Endothelial cell of umbilical vein (primary cell): ENCODE measurements around the gene VCL. TPM values are rescaled to one million over a fixed set of nuclear protein-coding genes. Genes with fewer than 3 reads are reported as not detected.

ENCODE experiments used
- BruUV-seq: library from RNA; stranded (reverse); fragments of 400-500 nt; replicated peaks from 2 replicates; lab custom pipeline; 2021; lab: Mats Ljungman, UMichigan
- CTCF ChIA-PET: fragments of 300-600, 350-600 bp; sonication (Branson Sonifier 250); formaldehyde crosslinking; loops from one replicate; lab custom pipeline; 2021; ENCODE audit warnings: antibody characterized with exemption, inconsistent platforms; lab: Charles Lee
- POLR2A ChIA-PET: fragments of 300-600, 350-600 bp; sonication (Branson Sonifier 250); formaldehyde crosslinking; loops from one replicate; lab custom pipeline; 2021; ENCODE audit warnings: antibody characterized with exemption, inconsistent platforms; lab: Charles Lee
- DNase-seq: peaks from one replicate; pipeline ENCODE4 v3.0.0-alpha.2; 2011; ENCODE audit warnings: low read depth, low spot score
- FAIRE-seq: peaks from 2 replicates; lab custom pipeline; 2011; peaks lifted over from hg19 to GRCh38; lab: Jason Lieb, UNC
- H2AFZ ChIP-seq: 2 replicates; pipeline ENCODE4 v1.6.0; 2012; ENCODE audit warnings: low read depth, low read length, control low read depth, inconsistent platforms
- H3K27ac ChIP-seq: 2 replicates; pipeline ENCODE4 v1.5.1; 2011; ENCODE audit warnings: low read depth, mild to moderate bottlenecking, control low read depth, low read length, moderate library complexity; ENCODE audit not compliant: insufficient read depth
- H3K27me3 ChIP-seq, 2 experiments: 2 replicates each; pipeline versions ENCODE4 v1.6.0 to v1.6.1; 2011; ENCODE audit warnings: low read length in 2 of 2, mixed read lengths in 1 of 2; ENCODE audit not compliant: control insufficient read depth in 2 of 2, insufficient read depth in 2 of 2
- H3K36me3 ChIP-seq, 2 experiments: 2 replicates in 1 of 2; 3 replicates in 1 of 2; pipeline ENCODE4 v1.5.1; 2011; ENCODE audit warnings: low read length in 2 of 2, mild to moderate bottlenecking in 1 of 2, moderate library complexity in 1 of 2; ENCODE audit not compliant: control insufficient read depth in 2 of 2, insufficient read depth in 2 of 2; ENCODE audit errors: extremely low read depth in 1 of 2
- H3K4me1 ChIP-seq: 3 replicates; pipeline ENCODE4 v1.5.1; 2011; ENCODE audit warnings: mild to moderate bottlenecking, low read length; ENCODE audit not compliant: control insufficient read depth, insufficient read depth; ENCODE audit errors: extremely low read depth
- H3K4me2 ChIP-seq: 2 replicates; pipeline ENCODE4 v1.6.1; 2011; ENCODE audit warnings: low read length, control low read depth, mixed read lengths; ENCODE audit not compliant: insufficient read depth
- H3K4me3 ChIP-seq, 3 experiments: fragments of 200-600 bp in 1 of 3; sonication (generic), shearing (Covaris generic) in 1 of 3; replicated peaks in 1 of 3; 2 replicates each; pipeline ENCODE4 v1.5.1; 2011 to 2016; ENCODE audit warnings: control low read depth in 3 of 3, low read length in 3 of 3, mild to moderate bottlenecking in 2 of 3, inconsistent platforms in 1 of 3, low read depth in 1 of 3, moderate library complexity in 1 of 3; ENCODE audit not compliant: insufficient read depth in 1 of 3
- H3K79me2 ChIP-seq: 2 replicates; pipeline ENCODE4 v1.6.0; 2012; ENCODE audit warnings: low read length, inconsistent platforms; ENCODE audit not compliant: control insufficient read depth, insufficient read depth
- H3K9ac ChIP-seq: replicated peaks from 2 replicates; pipeline ENCODE3; 2011; ENCODE audit warnings: low read length, control low read depth; ENCODE audit not compliant: insufficient read depth; ENCODE audit errors: extremely low read depth
- H3K9me1 ChIP-seq: replicated peaks from 3 replicates; pipeline ENCODE4 v1.6.0; 2011; ENCODE audit warnings: mild to moderate bottlenecking, low read length; ENCODE audit not compliant: control insufficient read depth, insufficient read depth; ENCODE audit errors: extremely low read depth
- H3K9me3 ChIP-seq: replicated peaks from 2 replicates; pipeline ENCODE4 v1.5.1; 2012; ENCODE audit warnings: low read length, inconsistent platforms; ENCODE audit not compliant: control insufficient read depth, insufficient read depth
- H4K20me1 ChIP-seq: replicated peaks from 2 replicates; pipeline ENCODE3; 2011; ENCODE audit warnings: mild to moderate bottlenecking, low read length; ENCODE audit not compliant: control insufficient read depth, insufficient read depth; ENCODE audit errors: extremely low read depth
- EZH2 ChIP-seq: IDR thresholded peaks from 2 replicates; pipeline ENCODE4 v1.6.1; 2012; ENCODE audit warnings: borderline replicate concordance, low read depth, mild to moderate bottlenecking, moderate library complexity, low read length, inconsistent platforms; ENCODE audit not compliant: severe bottlenecking
- FOS ChIP-seq: IDR thresholded peaks from 2 replicates; pipeline ENCODE4 v1.6.1; 2011; ENCODE audit warnings: mild to moderate bottlenecking, low read length, moderate library complexity, borderline replicate concordance; ENCODE audit not compliant: insufficient read depth
- GATA2 ChIP-seq: IDR thresholded peaks from 2 replicates; pipeline ENCODE4 v1.7.0; 2011; ENCODE audit warnings: low read depth, mild to moderate bottlenecking, moderate library complexity, mixed read lengths, low read length; ENCODE audit not compliant: insufficient read length, insufficient read depth
- JUN ChIP-seq: IDR thresholded peaks from 2 replicates; pipeline ENCODE4 v1.6.1; 2011; ENCODE audit warnings: borderline replicate concordance, low read depth; ENCODE audit not compliant: insufficient read length, insufficient read depth
- MYC ChIP-seq: IDR thresholded peaks from one replicate; pipeline ENCODE4 v1.6.1; 2011; ENCODE audit warnings: mild to moderate bottlenecking, low read depth, low read length
- POLR2A ChIP-seq: IDR thresholded peaks from 2 replicates; pipeline ENCODE4 v1.6.1; 2012; ENCODE audit warnings: low read depth, mild to moderate bottlenecking, control low read depth, low read length
- POLR2AphosphoS5 ChIP-seq: IDR thresholded peaks from 2 replicates; pipeline ENCODE4 v1.6.1; 2012; ENCODE audit warnings: low read depth, mild to moderate bottlenecking, control low read depth, low read length, moderate library complexity; ENCODE audit not compliant: insufficient read depth
- dilution Hi-C: fragments of 300-500 bp; cut with MboI; formaldehyde crosslinking; loops from one replicate; pipeline ENCODE4 v1.15.0; 2019; ENCODE audit warnings: low sequenced_read_pairs; ENCODE audit not compliant: extremely low pct_ligation_motif_present
- intact Hi-C: fragments of 100-400 bp; cut with micrococcal nuclease; formaldehyde crosslinking; loops from one replicate; pipeline ENCODE4 v1.10.0; 2022
- polyA plus RNA-seq, 4 experiments: library from polyadenylated mRNA; depleted of rRNA in 3 of 4; stranded (reverse) in 3 of 4; unstranded in 1 of 4; fragments of >200 nt; gene quantifications; 2 replicates each; pipeline versions ENCODE4 v1.2.1 to v1.2.3, GENCODE V29; 2011 to 2012; ENCODE audit warnings: missing spikeins in 1 of 4
- total RNA-seq: library from RNA; stranded (reverse); gene quantifications from 2 replicates; pipeline ENCODE4 v1.2.3, GENCODE V29; 2021
- TF ChIP-seq, protein P1 (sequence below), 2 donors: IDR thresholded peaks; 1 replicate in 1 of 2; 2 replicates in 1 of 2; pipeline ENCODE4 v1.5.1; 2011; ENCODE audit warnings: low read length in 2 of 2, mild to moderate bottlenecking in 2 of 2, moderate library complexity in 2 of 2, control low read depth in 1 of 2, inconsistent platforms in 1 of 2, low read depth in 1 of 2; ENCODE audit not compliant: insufficient read depth in 1 of 2; ENCODE audit errors: extremely low read depth in 1 of 2
- TF ChIP-seq, protein P2 (sequence below): IDR thresholded peaks from 2 replicates; pipeline ENCODE4 v1.6.1; 2011; ENCODE audit not compliant: insufficient read depth, insufficient read length

The VCL gene
- total and polyA plus RNA-seq, 2 donors (not counting 3 experiments of a cell fraction or from before 2014, with no cell fraction given), result 95.4 to 231 TPM

DNA sequence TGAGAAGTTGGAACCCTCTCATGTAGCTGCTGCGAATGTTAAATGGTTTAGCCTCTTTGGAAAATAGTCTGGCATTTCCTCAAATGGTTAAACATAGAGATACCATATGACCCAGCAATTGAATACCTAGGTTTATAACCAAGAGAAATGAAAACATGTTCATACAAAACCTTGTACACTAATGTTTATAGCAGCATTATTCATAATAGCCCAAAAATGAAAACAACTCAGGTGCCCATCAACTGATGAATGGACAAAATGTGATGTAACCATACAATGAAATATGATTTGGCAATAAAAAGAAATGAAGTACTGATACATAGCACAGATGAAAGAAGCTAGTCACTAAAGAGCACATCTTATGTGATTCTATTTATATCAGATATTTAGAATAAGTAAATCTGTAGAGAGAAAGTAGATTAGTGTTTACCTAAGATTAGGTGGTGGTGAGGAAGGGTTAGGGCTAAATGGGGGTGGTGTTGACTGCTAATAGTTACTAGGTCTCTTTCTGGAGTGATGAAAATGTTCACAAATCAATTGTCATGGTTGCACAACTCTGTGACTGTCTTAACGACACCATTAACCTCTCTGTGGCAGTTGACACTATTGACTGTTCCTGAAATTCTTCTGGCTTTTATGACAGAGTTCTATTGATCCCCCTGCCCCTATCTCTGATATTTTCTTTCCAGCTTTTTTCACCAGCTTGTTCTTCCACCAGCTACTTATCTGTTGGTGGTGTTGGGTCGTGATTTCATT lies 35.2 kb downstream of the VCL start:
- no TSS peak for BruUV-seq
- Histone ChIP-seq H3K79me2 (peaks cover 68% of the 10 kb centered on the region), H4K20me1 (no peaks in the 10 kb centered on the region), H3K27me3 (no peaks in the 10 kb centered on the region), H3K9me1 (no peaks in the 10 kb centered on the region), H3K36me3 (peaks cover 2 to 7% of the 10 kb centered on the region in 2 experiments), H3K9ac (no peak overlapping the region), H3K4me2 (no peak overlapping the region), H3K27ac (no peak overlapping the region), H3K4me3 (no peak overlapping the region), H3K4me1 (peaks cover 3% of the 10 kb centered on the region), H2AFZ (no peak overlapping the region), H3K9me3 (no peaks in the 10 kb centered on the region)
- POLR2A ChIA-PET, result interaction anchor here (1.4 kb wide), 1 partner anchor 34 kb away, joined by 4 read pairs; no protein-coding TSS in a partner anchor
- TF ChIP-seq JUN (no peak), MYC (no peak), POLR2A (no peak), EZH2 (no peak), POLR2AphosphoS5 (no peak), GATA2 (no peak), FOS (no peak)
- TF ChIP-seq, protein P1, sequence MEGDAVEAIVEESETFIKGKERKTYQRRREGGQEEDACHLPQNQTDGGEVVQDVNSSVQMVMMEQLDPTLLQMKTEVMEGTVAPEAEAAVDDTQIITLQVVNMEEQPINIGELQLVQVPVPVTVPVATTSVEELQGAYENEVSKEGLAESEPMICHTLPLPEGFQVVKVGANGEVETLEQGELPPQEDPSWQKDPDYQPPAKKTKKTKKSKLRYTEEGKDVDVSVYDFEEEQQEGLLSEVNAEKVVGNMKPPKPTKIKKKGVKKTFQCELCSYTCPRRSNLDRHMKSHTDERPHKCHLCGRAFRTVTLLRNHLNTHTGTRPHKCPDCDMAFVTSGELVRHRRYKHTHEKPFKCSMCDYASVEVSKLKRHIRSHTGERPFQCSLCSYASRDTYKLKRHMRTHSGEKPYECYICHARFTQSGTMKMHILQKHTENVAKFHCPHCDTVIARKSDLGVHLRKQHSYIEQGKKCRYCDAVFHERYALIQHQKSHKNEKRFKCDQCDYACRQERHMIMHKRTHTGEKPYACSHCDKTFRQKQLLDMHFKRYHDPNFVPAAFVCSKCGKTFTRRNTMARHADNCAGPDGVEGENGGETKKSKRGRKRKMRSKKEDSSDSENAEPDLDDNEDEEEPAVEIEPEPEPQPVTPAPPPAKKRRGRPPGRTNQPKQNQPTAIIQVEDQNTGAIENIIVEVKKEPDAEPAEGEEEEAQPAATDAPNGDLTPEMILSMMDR (IDR thresholded peaks at IDR 0.05; ENCODE audit: extremely low read depth in 1 of 2, insufficient read depth in 1 of 2, low read depth in 1 of 2, low read length in 2 of 2), result no peak
- TF ChIP-seq, protein P2, sequence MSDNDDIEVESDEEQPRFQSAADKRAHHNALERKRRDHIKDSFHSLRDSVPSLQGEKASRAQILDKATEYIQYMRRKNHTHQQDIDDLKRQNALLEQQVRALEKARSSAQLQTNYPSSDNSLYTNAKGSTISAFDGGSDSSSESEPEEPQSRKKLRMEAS, result no peak
- intact Hi-C loops (no loop called here), dilution Hi-C loops (no loop called here)
- DNase-seq (no peak), FAIRE-seq (no peak)
- CTCF ChIA-PET, result interaction anchor here (0.6 to 2.2 kb wide), 4 partner anchors 17 to 147 kb away, joined by 3 to 6 read pairs (median 4); no protein-coding TSS in a partner anchor
